SH-SY5Y (cell line): ENCODE results near the gene MRC2.

Experiments used
- GATA2 ChIP-seq: IDR thresholded peaks from 2 replicates; pipeline ENCODE4 v1.6.1; 2011; ENCODE audit warnings: mild to moderate bottlenecking, low read depth, low read length
- GATA3 ChIP-seq: IDR thresholded peaks from 2 replicates; pipeline ENCODE4 v1.6.1; 2011; ENCODE audit warnings: low read depth, mild to moderate bottlenecking, low read length, moderate library complexity

MRC2 gene

GRCh38 chr17:62644487-62645173, 17.2 kb downstream of the MRC2 start:
- TF ChIP-seq GATA3 (no peak), GATA2 (peak; percentile 19; the same call in 1 of the 2 replicates)

GRCh38 chr17:62648251-62648955, 20.9 kb downstream of the MRC2 start:
- no peak for TF ChIP-seq GATA2
- no peak for TF ChIP-seq GATA3

GRCh38 chr17:62648956-62649294, 21.5 kb downstream of the MRC2 start:
- TF ChIP-seq GATA2: no peak
- no peak for TF ChIP-seq GATA3

- TF ChIP-seq GATA3 (no peak), GATA2 (no peak)
These were observed 22.1 kb downstream of the MRC2 start for GRCh38 chr17:62649570-62649969.

GRCh38 chr17:62650587-62650986, 23.1 kb downstream of the MRC2 start:
- TF ChIP-seq GATA2 (no peak), GATA3 (no peak)

GRCh38 chr17:62652251-62653001, 25.0 kb downstream of the MRC2 start:
- TF ChIP-seq GATA2 (no peak), GATA3 (no peak)

- TF ChIP-seq GATA3 (no peak), GATA2 (no peak)
These were observed 25.7 kb downstream of the MRC2 start for GRCh38 chr17:62653002-62653825.

GRCh38 chr17:62653826-62654761, 26.6 kb downstream of the MRC2 start:
- TF ChIP-seq GATA3 (no peak), GATA2 (no peak)

GRCh38 chr17:62655656-62656055, 28.2 kb downstream of the MRC2 start:
- no peak for TF ChIP-seq GATA2
- TF ChIP-seq GATA3: no peak

- TF ChIP-seq GATA2 (no peak), GATA3 (no peak)
These were observed 29.0 kb downstream of the MRC2 start for GRCh38 chr17:62656446-62656845.

GRCh38 chr17:62657145-62657665, 29.7 kb downstream of the MRC2 start:
- TF ChIP-seq GATA3: no peak
- TF ChIP-seq GATA2: peak; percentile 36; the same call in 1 of the 2 replicates

GRCh38 chr17:62657690-62658089, 30.2 kb downstream of the MRC2 start:
- TF ChIP-seq GATA3 (no peak), GATA2 (no peak)
